Subcutaneous adipose tissue (tissue), 4 donors: Measurements from ENCODE around the gene RGS6. TPM values are rescaled to one million over a fixed set of nuclear protein-coding genes. Genes with fewer than 3 reads are reported as not detected.

ENCODE experiments used
- CTCF ChIP-seq: fragments of 450-650 bp; IDR thresholded peaks from one replicate; pipeline ENCODE4 v1.5.1; 2016; ENCODE audit warnings: low read depth, mild to moderate bottlenecking, control low read depth, antibody characterized with exemption, moderate library complexity
- total RNA-seq, 4 donors: library from RNA; depleted of rRNA; stranded (reverse); fragments of >200 nt; gene quantifications; one replicate each; pipeline ENCODE4 v1.1.0, GENCODE V29; 2016

RGS6 gene
- total RNA-seq, 4 donors from 2014 or later = 4.4 to 32.0 (median 11.4) TPM

DNA sequence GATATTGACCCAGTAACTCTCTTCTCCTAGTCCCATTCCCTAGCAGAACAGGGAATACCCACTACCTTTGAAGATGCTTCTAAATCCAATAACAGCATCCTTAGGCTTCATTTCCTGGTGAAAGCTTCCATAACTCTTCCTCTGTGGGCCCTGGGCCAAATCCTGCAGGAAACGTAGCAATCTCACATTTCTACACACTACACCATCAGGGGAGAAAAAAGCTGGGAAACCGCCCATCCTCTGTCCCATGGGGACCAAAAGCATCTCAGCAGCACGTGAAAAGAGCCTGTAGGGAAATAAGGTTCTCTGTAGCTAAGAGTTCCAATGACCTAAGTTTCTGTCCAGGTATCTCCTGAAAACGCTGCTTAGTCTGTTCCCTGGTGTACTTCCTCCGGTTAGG is 621.4 kb downstream of the RGS6 start:
- no peak for TF ChIP-seq CTCF

DNA sequence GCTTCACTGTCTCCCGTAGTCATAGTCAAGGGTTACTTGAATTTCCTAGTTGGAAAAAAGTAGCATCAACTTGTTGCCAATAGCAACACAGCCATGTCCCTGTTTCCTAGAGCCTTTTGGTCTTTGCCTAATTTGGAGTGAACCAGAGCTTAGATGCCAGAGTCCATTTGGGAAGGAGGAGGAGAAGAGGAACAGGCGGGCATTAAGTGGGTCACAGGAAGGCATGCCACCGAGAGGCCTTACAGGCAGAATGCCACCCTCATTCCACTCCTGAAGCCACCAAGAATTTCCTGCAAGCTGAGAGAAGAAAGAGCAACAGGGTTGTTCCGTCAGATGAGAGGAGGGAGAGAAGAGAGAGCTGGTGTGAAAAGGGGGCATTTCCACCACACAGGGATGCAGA is 622.2 kb downstream of the RGS6 start:
- no peak for TF ChIP-seq CTCF

DNA sequence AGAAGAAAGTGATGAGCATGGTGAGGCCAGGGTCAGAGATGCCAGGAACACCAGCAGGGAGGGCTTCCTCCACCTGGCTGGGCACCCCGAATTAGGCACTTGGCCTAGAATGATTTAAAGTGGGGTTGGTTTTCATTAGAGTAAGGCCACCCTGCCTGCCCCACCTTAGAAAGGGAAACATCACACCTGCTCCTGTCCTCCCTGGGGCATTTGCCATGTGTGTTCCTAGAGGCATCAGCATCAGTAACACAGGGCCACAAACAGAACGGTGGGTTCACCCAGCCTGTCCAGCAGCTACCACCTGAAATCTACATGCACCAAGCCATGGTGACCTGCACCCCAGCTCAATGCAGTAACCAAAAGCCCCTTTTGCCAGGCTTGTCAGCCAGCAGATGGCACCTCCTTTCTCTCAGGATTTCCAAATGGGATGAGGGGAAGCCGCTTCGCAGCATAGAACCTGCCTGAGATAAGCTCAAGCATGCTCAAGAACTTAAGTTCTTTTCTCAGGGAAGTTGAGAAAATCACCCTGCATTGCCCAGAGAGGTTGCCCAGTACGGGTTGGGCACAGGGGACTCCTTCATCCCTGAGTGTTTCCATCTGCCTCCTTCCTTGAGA is 622.9 kb downstream of the RGS6 start:
- TF ChIP-seq CTCF = no peak

- TF ChIP-seq CTCF = no peak
Measured at GRCh38 chr14:72555609-72556000, 623.4 kb downstream of the RGS6 start.

GRCh38 chr14:72557671-72558070 is 625.4 kb downstream of the RGS6 start:
- no peak for TF ChIP-seq CTCF

GRCh38 chr14:72558721-72559120 is 626.5 kb downstream of the RGS6 start:
- TF ChIP-seq CTCF = no peak

DNA sequence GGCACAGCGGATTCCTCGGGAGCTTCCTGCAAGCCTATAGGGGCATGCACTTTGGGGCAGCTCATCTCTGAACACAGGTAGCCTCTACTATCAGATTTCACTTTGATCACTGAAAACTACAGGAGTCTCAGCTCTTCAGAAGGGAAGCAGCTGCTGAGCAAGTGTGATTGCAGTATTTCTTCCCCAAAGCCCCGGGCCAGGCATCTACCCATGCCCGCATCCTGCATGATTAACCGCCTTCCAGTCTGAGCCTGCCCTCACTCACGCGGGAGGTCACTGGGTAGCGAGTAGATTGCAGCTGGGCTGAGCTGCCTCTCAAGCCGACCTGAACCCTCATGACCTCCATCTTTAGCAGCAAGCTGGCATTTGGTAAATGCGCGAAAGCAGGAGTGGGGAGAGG is 627.0 kb downstream of the RGS6 start:
- TF ChIP-seq CTCF = no peak
